AG08395 (cell line): ENCODE measurements around the gene LRRC8C.

Experiments used
- DNase-seq: peaks from one replicate; pipeline ENCODE4 v3.0.0; 2012; ENCODE audit warnings: mixed read lengths, low spot score

LRRC8C gene

GRCh38 chr1:89763649-89763986 is 130.7 kb downstream of the LRRC8C start:
- no peak for DNase-seq

- DNase-seq: no peak
Measured at GRCh38 chr1:89765774-89766173, 132.9 kb downstream of the LRRC8C start.

- no peak for DNase-seq
Measured at GRCh38 chr1:89767618-89768017, 134.7 kb downstream of the LRRC8C start.
